Measurements from ENCODE around the gene SH2B3. TPM values are rescaled to one million over a fixed set of nuclear protein-coding genes. Genes with fewer than 3 reads are reported as not detected.
A peak's percentile ranks its signal among the peaks of the same experiment; 100 is the strongest.

SH2B3 gene
- total and polyA plus RNA-seq, 2 experiments from 2014 or later, result 9.4 to 42.8 TPM

DNA sequence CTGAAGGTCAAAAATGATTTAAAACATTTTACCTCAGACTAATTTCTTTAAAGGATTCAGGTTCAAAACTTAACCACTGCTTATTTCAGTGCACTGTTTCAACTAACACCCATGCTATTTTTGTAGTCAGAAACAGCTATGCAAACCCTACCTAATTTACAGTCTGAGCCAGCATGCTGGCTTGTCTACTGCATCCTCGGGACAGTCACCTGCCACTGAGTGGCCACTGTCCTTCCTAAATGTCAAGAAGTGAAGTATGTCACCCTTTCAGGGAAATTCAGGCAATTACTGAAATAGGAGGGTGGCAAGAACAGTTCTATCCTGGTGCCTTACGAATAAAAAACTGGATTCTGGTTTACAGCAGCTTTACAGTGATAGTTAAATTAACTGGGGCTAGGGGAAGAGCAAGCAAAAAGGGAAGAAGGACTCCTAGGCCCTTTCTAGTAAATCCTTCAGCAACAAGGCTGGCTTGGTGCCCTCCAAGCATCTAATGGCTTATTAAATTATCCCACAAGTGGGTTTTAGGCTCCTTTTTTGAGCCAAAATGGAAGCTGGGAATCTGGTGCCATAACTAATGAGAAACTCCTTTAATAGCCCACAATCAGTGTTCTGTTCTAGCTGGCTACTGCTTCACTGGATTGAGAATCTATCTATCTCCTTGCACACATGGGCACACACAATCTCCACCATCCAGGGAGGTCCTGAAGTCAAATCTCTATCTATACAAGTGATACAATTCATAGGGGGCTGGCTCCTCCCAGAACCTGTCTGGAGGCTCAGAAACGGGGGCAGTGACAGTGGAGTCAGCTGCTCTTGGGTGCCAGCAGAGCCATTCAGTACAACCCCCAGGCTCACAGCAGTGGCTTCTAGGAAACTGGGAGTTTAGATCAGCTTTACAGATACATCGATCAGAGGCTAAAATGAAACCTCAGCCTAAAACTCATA is 43.4 kb downstream of the SH2B3 start:
- DNase-seq, result no peak
- Histone ChIP-seq H3K9ac (0 out of 2 replicates have a peak overlapping the region, but pooled peaks have one; percentile 31), H4K20me1 (ENCODE audit: insufficient read depth) (peaks cover 3% of the 10 kb centered on the region; the same call in 1 of the 2 replicates), H3K79me2 (ENCODE audit: insufficient read depth) (peaks cover 49% of the 10 kb centered on the region), H3K9me3 (ENCODE audit: low read depth) (no peaks in the 10 kb centered on the region), H2AFZ (no peak overlapping the region), H3F3A (ENCODE audit: insufficient read depth) (peaks cover 91% of the 10 kb centered on the region), H3K36me3 (ENCODE audit: low read depth) (peaks cover 45% of the 10 kb centered on the region), H3K4me3 (no peak overlapping the region), H3K9me2 (ENCODE audit: insufficient read depth) (no peaks in the 10 kb centered on the region), H3K4me2 (ENCODE audit: unreplicated experiment) (no peak overlapping the region), H3K27ac (peak overlapping the region; percentile 30), H3K27me3 (replicated peaks; ENCODE audit: insufficient read depth) (no peaks in the 10 kb centered on the region), H3K4me1 (ENCODE audit: insufficient read depth) (peaks cover 7% of the 10 kb centered on the region)
- in situ Hi-C loops (cut with MboI), result no loop called here
- TF ChIP-seq EZH2phosphoT487 (IDR thresholded peaks at IDR 0.05; ENCODE audit: insufficient read depth, low read depth), result no peak
- TF ChIP-seq EZH2 (IDR thresholded peaks at IDR 0.05; ENCODE audit: insufficient read depth, poor library complexity, severe bottlenecking), result no peak
- 66 to 72% methylated on average over 4 of the region's 4 CpGs for WGBS, 2 experiments (ENCODE audit: low coverage in 1 of 2, low lambda C conversion rate in 2 of 2, missing lambda C conversion rate in 2 of 2)

DNA sequence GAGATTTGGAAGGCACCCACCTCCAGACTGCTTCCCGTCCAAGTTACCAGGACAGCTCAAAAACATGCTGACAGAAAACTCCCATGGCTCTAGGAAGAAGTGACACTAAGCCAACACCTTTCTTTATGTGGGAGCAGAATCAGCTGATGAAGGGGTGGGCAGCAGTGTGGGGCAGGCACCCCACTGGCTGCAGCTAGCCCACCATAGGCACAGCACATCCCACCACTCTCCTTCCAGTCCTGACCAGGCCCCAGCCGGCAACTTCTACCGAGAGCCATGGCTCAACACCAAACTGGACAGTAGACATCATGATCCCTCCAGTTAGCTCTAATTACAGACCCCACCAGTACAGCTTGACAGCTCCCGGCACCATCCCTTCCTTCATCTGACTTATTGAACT is 45.0 kb downstream of the SH2B3 start:
- DNase-seq, result no peak
- WGBS, 2 experiments (ENCODE audit: low coverage in 1 of 2, low lambda C conversion rate in 2 of 2, missing lambda C conversion rate in 2 of 2), result 92 to 99% methylated on average over 4 of the region's 4 CpGs
- no peaks in the 10 kb centered on the region for H3K27me3 ChIP-seq (replicated peaks; ENCODE audit: insufficient read depth)
- H3K27ac ChIP-seq, result peak overlapping the region; percentile 27; the same call in 1 of the 2 replicates
- TF ChIP-seq EZH2phosphoT487 (IDR thresholded peaks at IDR 0.05; ENCODE audit: insufficient read depth, low read depth), result no peak
- TF ChIP-seq EZH2 (IDR thresholded peaks at IDR 0.05; ENCODE audit: insufficient read depth, poor library complexity, severe bottlenecking), result no peak
- H3K9me3 ChIP-seq (ENCODE audit: low read depth), result no peaks in the 10 kb centered on the region
- H3K4me2 ChIP-seq (ENCODE audit: unreplicated experiment), result no peak overlapping the region
- H3K36me3 ChIP-seq (ENCODE audit: low read depth), result peaks cover 56% of the 10 kb centered on the region
- in situ Hi-C loops (cut with MboI), result no loop called here
- H3K9me2 ChIP-seq (ENCODE audit: insufficient read depth), result no peaks in the 10 kb centered on the region
- no peak overlapping the region for H3K4me3 ChIP-seq
- peaks cover 44% of the 10 kb centered on the region for H3K79me2 ChIP-seq (ENCODE audit: insufficient read depth)
- H2AFZ ChIP-seq, result no peak overlapping the region
- peaks cover 11% of the 10 kb centered on the region; the same call in 1 of the 2 replicates for H3K4me1 ChIP-seq (ENCODE audit: insufficient read depth)
- no peak overlapping the region for H3K9ac ChIP-seq
- H3F3A ChIP-seq (ENCODE audit: insufficient read depth), result peaks cover 91% of the 10 kb centered on the region
- 0 out of 2 replicates have a peak, but pooled peaks cover 3% of the 10 kb centered on the region for H4K20me1 ChIP-seq (ENCODE audit: insufficient read depth)

DNA sequence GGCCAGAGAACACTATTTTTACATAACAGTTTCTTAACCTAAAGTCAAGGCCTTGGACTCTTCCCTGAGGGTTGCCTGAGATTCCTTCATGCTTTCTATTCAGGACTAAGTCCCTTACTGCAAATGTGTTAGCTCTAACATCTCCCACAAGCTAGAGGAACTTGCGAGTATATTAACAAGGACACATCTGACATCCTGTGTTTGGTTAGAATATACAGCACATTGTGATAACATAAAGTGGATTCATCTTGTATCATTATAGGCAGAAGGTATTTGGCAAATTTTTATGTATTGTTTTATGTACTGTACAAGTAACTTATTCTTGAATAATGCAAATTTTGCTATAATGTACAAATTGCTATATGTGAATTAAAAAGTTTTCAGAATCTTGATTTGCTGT is 45.5 kb downstream of the SH2B3 start:
- WGBS, 2 experiments (ENCODE audit: low coverage in 1 of 2, low lambda C conversion rate in 2 of 2, missing lambda C conversion rate in 2 of 2), result 93 to 100% methylated on average over 1 of the region's 1 CpG
- H3F3A ChIP-seq (ENCODE audit: insufficient read depth), result peaks cover 91% of the 10 kb centered on the region
- peaks cover 11% of the 10 kb centered on the region; the same call in 1 of the 2 replicates for H3K4me1 ChIP-seq (ENCODE audit: insufficient read depth)
- 0 out of 2 replicates have a peak, but pooled peaks cover 3% of the 10 kb centered on the region for H4K20me1 ChIP-seq (ENCODE audit: insufficient read depth)
- peaks cover 62% of the 10 kb centered on the region for H3K36me3 ChIP-seq (ENCODE audit: low read depth)
- TF ChIP-seq EZH2phosphoT487 (IDR thresholded peaks at IDR 0.05; ENCODE audit: insufficient read depth, low read depth), result no peak
- no peak for TF ChIP-seq EZH2 (IDR thresholded peaks at IDR 0.05; ENCODE audit: insufficient read depth, poor library complexity, severe bottlenecking)
- H3K27me3 ChIP-seq (replicated peaks; ENCODE audit: insufficient read depth), result no peaks in the 10 kb centered on the region
- H3K9me3 ChIP-seq (ENCODE audit: low read depth), result no peaks in the 10 kb centered on the region
- no peak overlapping the region for H3K4me3 ChIP-seq
- no peak overlapping the region for H2AFZ ChIP-seq
- H3K4me2 ChIP-seq (ENCODE audit: unreplicated experiment), result no peak overlapping the region
- H3K27ac ChIP-seq, result peak overlapping the region; percentile 27
- H3K9ac ChIP-seq, result no peak overlapping the region
- no peak for DNase-seq
- H3K79me2 ChIP-seq (ENCODE audit: insufficient read depth), result peaks cover 43% of the 10 kb centered on the region
- H3K9me2 ChIP-seq (ENCODE audit: insufficient read depth), result no peaks in the 10 kb centered on the region
- in situ Hi-C loops (cut with MboI), result no loop called here

DNA sequence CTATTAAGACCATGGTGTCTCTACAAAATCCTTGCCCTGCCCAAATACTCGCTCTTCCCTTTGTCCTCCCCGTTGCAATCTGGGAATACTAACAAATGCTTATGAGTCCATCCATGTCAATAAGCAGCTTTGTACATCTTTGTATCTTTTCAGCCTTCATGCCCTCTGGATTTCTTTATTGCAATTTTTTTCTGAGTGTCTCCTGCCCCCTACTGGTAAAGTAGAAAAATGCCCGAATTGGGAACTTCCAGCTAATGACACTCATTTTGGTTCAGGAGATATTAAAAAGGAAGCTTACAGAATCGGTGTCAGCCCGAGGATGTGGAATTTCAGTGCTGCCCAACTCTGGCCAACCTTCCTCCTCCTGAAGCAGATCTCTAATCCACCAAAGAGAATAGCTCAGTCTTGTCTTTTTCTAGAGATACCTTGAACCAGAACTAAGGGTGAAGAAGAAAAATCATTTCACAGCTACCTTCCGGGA is 46.0 kb downstream of the SH2B3 start:
- Histone ChIP-seq H3K9me3 (ENCODE audit: low read depth) (no peaks in the 10 kb centered on the region), H3K36me3 (ENCODE audit: low read depth) (peaks cover 64% of the 10 kb centered on the region), H3K27me3 (replicated peaks; ENCODE audit: insufficient read depth) (no peaks in the 10 kb centered on the region), H3K4me2 (ENCODE audit: unreplicated experiment) (no peak overlapping the region), H3K9me2 (ENCODE audit: insufficient read depth) (no peaks in the 10 kb centered on the region), H4K20me1 (ENCODE audit: insufficient read depth) (0 out of 2 replicates have a peak, but pooled peaks cover 3% of the 10 kb centered on the region), H2AFZ (no peak overlapping the region), H3K9ac (no peak overlapping the region), H3F3A (ENCODE audit: insufficient read depth) (peaks cover 90% of the 10 kb centered on the region), H3K79me2 (ENCODE audit: insufficient read depth) (peaks cover 43% of the 10 kb centered on the region), H3K4me1 (ENCODE audit: insufficient read depth) (peaks cover 10% of the 10 kb centered on the region; the same call in 1 of the 2 replicates), H3K27ac (peak overlapping the region; percentile 27), H3K4me3 (no peak overlapping the region)
- TF ChIP-seq EZH2phosphoT487 (IDR thresholded peaks at IDR 0.05; ENCODE audit: insufficient read depth, low read depth), result no peak
- TF ChIP-seq EZH2 (IDR thresholded peaks at IDR 0.05; ENCODE audit: insufficient read depth, poor library complexity, severe bottlenecking), result no peak
- peak; percentile 67 for DNase-seq
- in situ Hi-C loops (cut with MboI), result no loop called here
- 41 to 50% methylated on average over 6 of the region's 6 CpGs for WGBS, 2 experiments (ENCODE audit: low coverage in 1 of 2, low lambda C conversion rate in 2 of 2, missing lambda C conversion rate in 2 of 2)

All from GM23248 (cell line).